Activated CD8-positive, alpha-beta memory T cell treated with anti-CD3 and anti-CD28 coated beads for 24 hours (primary cell): Measurements from ENCODE around the gene HDAC10.

Experiments
- DNase-seq: peaks from one replicate; pipeline ENCODE4 v3.0.0-alpha.2; 2020

Gene HDAC10, protein sequence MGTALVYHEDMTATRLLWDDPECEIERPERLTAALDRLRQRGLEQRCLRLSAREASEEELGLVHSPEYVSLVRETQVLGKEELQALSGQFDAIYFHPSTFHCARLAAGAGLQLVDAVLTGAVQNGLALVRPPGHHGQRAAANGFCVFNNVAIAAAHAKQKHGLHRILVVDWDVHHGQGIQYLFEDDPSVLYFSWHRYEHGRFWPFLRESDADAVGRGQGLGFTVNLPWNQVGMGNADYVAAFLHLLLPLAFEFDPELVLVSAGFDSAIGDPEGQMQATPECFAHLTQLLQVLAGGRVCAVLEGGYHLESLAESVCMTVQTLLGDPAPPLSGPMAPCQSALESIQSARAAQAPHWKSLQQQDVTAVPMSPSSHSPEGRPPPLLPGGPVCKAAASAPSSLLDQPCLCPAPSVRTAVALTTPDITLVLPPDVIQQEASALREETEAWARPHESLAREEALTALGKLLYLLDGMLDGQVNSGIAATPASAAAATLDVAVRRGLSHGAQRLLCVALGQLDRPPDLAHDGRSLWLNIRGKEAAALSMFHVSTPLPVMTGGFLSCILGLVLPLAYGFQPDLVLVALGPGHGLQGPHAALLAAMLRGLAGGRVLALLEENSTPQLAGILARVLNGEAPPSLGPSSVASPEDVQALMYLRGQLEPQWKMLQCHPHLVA

DNA sequence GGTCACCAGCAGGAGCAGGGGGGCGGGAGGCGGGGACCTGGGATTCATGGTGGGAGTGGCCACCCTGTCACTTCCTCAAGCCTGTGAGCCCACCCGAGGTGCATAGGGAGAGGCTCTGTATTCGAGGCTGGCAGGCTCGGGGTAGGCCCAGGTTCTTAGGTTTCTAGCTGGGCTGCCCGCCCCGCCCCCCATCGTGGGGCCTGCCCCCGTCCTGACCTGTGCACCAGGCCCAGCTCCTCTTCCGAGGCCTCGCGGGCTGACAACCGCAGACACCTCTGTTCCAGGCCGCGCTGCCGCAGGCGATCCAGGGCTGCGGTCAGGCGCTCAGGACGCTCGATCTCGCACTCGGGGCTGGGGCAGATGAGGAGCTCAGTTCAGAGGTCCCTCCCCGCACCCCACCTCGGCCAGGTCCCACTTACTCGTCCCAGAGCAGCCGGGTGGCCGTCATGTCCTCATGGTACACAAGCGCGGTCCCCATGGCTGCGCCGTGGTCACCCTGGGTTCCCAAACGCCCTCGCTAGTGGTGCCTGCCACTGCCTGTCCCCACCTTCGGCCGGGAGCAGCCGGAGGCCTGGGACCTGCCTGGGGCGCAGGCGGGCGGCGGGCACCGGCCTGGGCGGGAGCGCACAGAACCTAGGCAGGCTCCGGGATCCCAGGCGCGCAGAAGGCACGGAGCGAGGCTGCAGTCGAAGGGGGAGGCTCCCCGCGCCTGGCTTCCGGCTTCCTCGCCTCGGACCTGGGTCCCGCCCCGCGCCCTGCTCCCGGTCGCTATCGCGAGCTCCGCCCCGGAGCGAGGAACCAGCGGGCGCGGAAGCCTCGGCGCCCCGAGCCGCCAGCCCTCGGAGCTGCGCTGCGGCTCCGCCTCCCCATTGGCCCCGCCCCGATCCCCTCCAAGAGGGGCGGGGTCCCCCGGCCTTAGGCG, at the start of gene HDAC10:
TSS of gene HDAC10 (minus strand) at position 711 of the 922 bp plus-strand sequence. CDS start at position 478, 233 bp downstream.
- peak; percentile 89 for DNase-seq

DNA sequence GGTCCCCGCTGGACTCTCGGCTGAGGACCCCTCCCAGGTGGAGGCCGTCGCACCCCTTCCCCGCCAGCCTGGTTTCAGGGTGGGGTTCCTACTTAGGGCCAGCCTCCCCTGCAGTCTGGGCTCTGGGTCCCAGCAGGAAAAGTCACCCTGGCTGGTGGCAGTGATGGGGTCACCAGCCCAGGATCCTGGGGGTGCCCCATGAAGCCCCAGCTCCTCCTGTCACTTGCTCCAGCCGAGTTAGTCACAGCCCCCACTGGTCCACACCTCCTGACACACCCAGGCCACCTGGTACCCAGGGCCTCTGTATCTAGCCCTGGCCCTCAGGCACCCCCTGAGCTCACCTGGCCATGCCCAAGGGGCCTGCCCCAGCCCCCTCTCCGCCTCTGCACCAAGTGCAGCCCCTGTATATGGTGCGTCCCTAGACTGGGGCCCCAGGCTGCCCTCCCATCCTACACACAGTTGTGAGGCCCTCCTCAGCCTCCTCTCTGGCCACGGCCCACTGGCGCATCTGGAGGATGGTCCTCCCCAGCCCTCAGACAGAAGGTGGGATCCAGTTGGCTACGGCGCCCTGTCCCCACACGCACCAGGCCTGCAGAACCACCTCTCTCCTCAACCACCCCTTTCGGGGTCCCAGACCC, 49.7 kb upstream of the HDAC10 start:
- no peak for DNase-seq

DNA sequence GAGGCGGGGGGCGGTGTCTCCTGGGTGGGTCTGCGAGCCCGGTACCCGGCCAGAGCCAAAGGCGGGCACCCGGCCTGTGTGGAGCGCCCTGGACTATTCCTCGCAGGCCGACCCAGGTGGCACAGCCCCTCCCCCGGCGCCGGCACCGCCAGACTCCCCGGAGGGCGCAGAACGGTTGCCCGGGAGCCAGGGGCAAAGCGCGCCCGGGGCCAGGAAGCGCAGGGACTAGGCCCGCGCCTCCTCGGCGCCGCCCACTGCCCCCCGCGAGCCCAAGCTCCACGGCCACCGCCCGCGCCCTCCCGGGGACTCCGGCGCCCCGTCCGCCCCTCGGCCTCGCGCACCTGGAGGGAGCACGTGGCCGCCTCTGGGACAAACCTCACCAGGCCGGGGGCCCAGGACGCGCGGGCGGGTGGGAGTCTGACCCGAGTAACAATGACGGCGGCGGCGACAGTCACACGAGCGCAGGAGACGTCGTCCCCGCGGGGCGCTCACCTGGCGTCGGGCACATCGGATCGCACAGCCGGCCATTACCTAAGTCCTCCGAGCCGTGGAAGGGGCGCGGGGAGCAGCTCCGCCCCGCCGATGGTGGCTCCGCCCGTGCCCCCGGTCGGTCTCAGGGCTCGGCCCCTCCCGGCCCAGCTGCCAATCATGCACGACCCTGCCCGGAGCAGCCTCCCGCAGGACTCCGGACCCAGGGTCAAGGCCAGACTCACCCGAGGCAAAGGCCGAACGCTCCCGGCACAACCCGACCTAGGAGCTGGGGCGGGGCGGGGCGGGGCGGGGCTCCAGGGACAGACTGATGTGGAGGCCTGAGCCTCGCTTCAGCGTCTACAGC, 48.9 kb upstream of the HDAC10 start:
- DNase-seq: no peak

DNA sequence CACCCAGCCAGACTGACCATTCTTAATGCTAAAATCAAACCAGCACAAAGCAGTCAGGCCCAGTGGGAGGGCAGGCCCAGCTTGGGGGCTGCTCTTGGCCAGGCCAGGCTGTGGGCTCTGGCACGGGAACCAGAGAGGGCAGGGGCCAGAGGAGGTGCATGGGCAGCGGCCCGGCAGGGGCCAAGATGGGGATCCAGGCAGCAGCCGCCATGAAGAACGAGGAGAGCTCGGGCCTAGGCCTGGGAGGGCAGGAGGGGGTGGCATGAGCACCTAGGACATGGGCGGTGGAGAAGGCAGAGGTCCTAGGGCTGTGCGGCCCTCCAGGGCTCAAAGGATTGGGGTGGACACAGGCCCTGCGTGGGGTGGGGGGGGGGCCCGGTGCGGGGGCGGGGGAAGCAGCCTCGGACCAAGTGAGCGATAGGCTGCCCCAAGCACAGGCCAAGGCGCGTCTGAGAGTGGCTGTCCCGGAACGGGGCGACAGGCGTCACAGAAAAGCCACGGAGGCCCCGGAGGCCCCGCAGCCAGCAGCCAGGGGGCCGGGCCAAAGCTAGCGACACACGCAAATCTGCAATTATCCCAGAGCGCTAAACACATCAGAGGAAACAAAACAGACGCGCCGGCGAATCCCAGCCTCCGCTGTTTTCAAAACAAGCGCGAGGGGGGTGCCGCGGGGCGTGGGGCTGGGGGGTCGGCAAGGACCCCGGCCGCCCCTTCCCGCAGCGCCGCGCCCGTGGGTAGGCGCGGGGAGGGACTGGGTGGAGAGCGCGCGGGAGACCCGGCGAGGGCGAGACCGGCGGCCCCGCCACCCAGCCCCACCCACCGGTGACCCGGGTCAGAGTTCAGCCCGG, 48.1 kb upstream of the HDAC10 start:
- no peak for DNase-seq

DNA sequence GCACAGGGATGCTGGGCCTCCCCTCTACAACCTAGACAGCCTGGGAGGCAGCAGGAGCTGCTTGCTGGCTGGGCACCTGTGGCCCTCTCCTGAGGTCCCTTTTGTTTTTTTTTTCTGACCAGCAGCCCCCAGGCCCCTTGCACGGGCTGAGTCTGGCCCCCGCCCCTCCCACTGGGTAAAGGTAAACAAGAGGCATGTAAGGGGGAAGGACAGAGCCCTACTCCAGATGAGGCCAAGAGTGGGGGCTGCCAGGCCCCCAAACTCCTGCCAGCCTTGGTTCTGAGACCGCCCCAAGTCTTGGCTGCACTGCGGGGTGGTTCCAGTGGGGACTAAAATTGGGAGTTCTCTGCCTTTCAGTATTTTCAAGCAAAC, 47.2 kb upstream of the HDAC10 start:
- no peak for DNase-seq

DNA sequence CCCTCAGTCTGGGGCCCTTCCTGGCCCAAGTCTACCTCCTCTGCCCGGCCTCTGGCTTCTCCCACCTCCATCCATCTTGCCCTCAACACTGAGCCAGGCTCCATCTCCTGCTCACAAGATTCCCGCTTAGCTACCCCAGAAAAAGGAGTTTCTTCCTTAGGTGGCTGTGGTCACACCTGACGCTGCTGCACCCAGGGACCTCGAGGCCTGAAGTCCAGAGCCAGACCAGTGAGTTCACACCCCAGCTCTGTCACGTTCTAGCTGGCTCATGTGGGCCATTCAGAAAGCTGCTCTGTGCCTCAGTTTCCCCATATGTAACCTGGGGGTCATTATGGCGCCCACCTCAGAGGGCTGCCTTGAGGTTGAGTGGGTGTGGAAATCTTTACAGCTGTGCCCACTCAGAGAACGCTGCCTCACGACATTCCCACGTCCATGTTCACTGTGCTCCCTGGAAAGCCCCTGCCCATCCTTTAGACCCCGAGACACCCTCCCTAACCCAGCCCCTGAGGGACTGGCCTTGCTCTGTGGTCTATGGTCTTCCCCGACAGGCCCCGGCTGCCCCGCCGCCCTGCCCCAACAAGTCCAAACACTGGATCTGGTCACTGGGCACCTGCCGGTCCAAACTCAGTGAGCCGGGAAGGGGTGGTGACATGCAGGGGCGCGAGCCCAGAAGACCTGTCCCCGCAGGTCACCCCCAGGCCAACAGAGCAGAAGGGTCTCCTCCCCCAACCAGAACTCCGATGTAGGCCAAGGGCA, 46.6 kb upstream of the HDAC10 start:
- DNase-seq: no peak

DNA sequence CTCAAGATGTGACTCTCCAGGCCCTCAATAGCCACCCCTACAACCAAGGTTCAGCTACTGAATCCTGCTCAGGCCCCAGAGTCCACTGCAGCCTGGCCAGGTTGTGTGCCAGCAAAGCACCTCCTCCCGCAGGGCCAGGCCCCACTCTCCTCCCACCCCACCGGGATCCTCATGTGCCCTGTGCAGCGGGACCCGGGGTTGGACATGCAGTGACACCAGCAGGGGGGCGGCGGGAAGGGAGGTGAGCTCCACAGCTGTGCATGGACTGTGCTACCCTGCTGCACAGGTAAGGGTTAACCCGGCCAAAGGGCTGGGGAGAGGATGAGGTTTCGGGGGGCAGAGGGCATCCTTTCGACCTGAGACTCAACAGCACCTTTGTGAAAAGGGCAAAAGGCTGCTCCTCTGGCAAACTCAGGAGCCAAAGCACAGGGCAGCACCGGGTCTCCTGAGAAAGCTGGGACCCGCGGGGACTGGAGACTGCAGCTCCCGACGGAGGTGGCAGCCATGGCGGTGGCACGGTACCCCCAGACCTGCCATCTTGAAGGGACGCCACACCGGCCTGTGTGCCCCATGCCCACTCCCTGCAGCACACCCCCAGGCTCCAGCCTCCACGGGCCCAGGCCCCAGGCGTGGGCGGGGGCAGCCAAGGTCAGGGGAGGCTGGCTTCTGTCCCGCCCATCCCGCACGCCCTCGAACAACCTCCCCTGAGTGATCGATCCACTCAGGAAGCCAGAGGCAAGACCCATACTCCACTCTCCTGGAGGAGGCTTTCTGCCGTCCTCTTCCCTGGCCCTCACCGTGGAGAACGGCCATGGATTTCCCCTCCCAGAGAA, 45.8 kb upstream of the HDAC10 start:
- no peak for DNase-seq

DNA sequence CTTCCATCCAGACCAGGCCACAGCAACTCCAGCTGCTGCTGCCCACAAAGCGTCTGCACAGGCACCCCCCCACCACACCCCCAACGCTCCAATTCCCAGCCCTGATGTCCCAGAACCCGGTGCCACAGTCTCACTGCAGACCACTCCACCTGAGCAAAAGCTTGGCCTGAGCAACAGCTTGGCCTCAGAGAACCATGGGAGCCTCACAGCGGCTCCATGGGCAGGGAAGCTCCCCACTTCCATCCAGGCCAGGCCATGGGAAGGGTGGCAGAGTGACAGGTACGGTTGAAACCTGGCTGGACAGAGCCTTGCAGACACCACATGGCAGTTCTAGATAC, 43.2 kb upstream of the HDAC10 start:
- no peak for DNase-seq

DNA sequence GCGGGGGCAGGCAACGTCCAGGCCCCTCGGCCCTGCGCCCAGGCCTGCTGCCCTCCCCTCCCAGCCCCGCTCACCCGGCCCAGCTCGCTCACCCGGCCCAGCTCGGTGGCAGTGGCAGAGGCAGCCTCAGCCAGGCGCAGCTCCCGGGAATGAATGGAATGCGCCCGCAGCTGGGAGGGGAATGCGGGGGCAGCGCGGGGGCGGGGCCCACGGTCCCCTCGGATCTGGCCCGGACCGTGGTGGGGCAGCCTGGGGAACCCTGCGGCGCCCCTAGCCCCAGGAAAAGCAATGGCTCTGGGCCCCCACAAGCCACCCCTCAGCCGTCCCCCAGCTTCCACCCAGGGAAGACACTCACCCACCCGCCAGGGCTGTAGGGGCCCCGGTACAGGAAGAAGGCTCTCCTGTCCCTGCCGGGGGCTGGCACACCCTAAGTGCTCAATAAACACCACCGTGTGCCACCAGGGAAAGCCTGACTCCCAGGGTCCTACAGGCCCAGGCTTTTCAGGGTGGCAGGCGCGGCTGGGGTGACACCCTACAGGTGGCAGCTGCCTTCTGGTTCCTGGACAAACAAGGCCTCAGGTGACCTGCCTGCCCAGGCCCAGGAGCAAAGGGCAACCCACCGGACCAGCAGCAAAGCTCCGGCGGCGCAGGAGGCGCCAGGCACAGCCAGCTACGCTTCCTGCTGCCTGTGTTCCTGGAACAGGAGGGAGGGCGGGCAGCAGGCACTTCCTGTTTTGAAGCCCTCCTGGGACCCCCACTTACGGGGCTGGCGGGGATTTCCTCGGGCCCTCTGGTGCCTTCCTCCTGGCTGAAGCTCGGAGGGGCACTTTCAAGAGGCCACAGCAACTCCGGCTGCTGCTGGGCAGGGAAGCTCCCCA, 42.6 kb upstream of the HDAC10 start:
- DNase-seq: no peak

DNA sequence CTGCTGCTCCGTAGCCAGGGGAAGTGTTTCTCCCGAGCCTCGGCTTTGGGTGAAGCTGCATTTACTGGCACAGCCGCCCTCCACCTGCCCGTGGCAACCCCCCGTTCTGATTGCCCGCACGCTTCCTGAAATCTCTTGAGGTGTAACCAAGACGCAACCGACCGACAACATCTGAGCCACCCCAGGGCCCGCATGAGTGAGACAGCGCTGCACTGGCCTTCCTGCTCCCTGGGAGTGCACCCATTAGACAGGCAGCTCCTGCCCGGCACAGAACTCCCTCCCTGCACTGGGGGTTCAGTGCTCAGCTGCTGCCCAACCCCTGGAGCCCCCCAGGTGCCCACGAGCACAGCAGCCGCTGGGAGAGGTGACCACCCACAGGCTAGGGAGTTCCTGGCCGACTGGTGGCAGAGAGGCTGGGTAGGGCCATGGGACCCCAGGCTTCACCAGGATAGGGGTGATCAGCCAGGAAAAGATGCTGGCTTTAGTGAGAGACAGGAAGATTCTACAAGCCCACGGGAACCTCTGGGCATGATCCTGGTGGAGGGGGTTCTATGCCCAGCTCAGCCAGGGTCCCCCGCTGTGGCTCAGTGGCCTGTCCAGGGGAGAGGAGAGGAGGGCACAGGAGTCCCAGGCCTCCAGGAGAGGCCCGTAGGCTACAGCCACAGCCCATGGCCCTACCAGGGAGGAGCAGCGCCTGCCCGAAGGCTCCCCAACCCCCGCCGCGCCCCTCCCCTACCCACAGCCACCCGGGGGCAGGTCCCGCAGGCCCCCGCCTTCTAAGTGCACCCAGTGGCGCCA, 41.8 kb upstream of the HDAC10 start:
- DNase-seq: no peak

DNA sequence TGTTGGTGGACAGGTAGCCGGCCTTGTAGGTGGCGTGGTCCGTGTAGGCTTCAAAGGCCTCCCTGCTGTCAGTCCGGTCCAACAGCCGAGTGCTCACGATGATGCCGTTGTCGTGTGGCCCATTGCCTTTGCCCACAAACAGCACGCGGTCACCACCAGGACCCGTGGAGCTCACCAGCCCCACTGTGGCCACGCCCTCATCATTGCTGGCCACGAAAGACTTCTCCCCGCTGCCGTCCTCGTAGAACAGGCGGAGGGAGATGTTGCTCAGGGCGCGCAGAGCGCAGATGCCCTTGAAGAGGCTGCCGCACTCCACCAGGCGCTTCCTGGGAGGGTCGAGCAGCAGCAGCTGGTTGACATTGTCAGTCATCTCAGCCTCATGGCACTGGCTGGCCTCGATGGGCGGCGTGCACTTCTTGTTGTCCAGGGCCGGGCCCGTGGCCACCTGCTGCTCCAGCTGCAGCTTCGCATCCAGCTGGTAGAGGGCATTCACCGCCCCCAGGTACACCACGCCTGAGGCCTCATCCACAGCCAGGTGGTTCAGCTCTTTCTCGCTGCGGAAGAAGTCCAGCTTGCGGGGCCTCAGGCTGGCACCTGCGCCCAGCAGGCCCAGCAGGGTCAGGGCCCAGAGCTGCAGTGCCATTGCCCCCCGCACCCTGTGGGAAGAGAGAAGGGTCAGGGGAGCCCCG, 39.0 kb upstream of the HDAC10 start:
- no peak for DNase-seq

DNA sequence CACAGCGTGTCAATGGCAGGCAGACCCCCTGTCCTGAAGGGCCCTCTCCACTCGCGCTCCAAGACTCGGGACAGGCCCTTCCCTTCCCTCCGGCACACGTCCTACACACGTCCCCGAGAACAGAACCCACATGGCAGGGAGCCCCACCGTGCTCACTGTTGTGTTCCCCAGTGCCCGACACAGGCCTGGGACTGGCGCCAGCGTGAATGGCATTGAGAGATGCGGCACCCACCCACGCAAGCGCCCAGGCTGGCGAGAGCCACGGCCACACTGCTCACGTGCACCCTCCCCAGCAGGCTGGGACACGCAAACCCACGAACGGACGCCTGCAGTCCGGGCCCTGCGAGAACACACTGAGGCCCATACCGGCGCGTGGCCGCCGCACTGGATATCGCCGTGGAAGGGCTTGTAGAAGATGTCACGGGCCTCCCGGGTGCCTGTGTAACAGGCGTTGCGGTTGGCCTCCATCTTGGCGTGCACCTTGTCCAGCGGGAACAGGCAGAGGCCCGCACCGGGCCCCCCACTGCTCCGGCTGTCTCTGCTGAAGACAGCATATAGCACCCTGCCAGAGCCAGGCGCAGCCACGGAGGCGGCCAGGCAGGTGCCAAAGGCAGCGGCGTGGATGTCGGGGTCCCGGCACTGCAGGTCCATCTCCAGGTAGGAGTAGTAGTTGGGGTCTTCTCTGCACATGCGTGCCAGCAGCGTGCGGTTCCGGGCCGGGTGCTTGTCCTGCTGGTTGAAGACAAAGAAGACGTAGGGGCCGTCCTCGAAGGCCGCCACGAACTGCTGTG, 38.3 kb upstream of the HDAC10 start:
- DNase-seq: no peak

DNA sequence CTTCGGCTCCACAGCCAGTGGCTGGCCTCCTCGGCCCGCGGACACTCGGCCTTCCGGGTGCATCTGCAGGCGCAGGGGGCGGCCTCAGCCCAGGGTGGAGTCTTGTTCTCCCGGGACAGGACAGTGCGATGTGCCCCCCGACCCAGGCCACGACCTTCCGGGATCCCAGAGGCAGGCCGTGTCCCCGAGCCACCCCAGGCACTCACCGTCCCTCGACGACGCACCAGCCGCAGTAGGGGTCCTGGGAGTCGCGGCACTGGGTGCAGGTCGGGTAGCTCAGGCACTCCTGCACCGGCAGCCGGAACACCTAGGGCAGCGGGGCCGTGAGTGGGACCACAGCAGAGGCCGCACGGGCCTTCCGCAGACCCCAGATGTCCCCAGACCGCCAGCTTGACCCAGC, 36.7 kb upstream of the HDAC10 start:
- DNase-seq: no peak

DNA sequence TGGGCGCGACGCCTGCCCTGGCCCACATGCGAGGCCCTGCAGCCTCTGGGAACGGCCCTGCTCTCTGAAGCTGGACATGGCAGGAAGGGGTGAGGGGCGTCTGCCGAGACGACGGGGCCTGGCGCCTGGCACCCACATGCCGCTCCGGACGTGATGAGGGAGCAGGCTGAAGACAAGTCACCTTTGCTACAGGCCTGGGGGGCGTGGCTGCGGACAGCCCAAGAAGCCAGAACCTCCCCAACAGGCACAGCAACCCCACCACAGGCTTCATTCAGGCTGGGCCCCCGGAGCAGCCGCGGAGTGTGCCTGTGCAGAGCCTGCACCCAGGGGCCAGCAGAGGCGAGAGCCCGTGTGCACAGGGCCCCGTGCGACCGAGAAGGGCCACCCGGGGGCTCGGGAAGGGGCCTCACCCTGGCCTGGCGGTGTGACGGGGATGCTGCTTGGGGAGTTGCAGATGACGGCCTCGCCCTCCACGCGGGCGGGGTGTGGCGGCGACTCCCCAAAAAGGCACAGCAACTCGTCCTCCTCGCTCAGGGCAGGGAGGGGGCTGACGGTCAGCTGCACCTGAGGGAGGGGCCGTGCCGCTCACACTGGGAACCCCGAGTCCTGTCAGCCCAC, 35.7 kb upstream of the HDAC10 start:
- no peak for DNase-seq

DNA sequence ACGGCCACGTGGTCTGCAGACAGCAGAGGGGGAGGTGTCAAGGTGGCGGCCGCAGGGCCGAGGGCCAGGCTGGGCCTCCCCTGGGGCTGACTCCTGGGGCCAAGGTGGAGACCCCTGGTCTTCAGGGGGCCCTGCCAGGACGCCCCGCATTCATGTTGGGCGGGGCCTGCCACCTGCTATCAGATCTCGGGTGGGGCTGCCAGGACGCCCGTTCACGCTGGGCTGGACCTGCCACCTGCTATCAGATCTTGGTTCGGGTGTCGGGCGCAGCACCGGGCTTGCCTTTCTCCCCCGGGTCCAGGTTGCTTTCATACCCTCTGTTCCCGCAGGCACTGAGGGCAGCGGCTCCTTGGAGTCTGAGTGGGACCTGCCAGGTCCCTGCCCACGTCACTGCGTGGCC, 35.2 kb upstream of the HDAC10 start:
- DNase-seq: no peak
